ENCODE data around the gene PNPLA6. TPM values are rescaled to one million over a fixed set of nuclear protein-coding genes. Genes with fewer than 3 reads are reported as not detected.

The PNPLA6 gene
- total RNA-seq, 1 donor from 2014 or later = 82.0 TPM

DNA sequence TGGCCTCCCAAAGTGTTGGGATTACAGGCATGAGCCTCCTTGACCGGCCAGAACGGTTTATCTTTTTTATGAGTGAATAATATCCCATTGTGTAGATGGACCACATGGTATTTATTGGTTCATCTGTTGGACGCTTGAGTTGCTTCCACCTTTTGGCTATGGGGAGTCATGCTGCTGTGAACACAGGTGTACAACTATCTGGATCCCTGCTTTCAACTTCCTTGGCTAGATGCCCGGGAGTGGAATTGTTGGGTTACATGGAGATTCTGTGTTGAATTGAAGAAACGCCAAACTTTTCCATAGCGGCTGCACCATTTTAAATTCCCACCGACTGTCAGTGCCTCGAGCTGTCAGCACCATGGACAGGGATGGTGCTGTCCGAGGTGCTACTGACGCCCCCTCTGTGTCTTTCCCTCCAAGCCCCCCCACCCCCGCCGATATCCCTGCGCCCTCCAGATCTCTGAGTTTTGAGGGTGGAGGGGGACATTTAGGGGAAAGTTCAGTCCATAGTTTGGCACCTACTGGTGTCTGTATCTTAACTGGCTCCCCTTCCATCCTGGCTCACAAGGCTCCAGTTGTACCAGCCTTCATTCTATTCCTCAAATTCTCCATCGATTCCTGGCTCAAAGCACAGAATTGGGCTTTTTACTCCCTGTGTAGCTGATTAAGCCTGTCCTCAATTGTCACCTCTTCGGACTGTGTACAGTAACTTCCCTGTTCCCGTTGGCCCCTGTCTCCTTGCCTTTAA is 27.3 kb downstream of the PNPLA6 start:
- no peak overlapping the region for H3K27ac Mint-ChIP-seq (ENCODE audit: unreplicated experiment)
- H3K4me3 Mint-ChIP-seq (ENCODE audit: unreplicated experiment) = peak overlapping the region; percentile 8
- TF ChIP-seq, protein P1, sequence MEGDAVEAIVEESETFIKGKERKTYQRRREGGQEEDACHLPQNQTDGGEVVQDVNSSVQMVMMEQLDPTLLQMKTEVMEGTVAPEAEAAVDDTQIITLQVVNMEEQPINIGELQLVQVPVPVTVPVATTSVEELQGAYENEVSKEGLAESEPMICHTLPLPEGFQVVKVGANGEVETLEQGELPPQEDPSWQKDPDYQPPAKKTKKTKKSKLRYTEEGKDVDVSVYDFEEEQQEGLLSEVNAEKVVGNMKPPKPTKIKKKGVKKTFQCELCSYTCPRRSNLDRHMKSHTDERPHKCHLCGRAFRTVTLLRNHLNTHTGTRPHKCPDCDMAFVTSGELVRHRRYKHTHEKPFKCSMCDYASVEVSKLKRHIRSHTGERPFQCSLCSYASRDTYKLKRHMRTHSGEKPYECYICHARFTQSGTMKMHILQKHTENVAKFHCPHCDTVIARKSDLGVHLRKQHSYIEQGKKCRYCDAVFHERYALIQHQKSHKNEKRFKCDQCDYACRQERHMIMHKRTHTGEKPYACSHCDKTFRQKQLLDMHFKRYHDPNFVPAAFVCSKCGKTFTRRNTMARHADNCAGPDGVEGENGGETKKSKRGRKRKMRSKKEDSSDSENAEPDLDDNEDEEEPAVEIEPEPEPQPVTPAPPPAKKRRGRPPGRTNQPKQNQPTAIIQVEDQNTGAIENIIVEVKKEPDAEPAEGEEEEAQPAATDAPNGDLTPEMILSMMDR (IDR thresholded peaks at IDR 0.05; ENCODE audit: partially characterized antibody, unreplicated experiment) = no peak
- no peak for DNase-seq
- H3K27me3 Mint-ChIP-seq (ENCODE audit: unreplicated experiment) = no peaks in the 10 kb centered on the region
- peaks cover 2% of the 10 kb centered on the region for H3K9me3 Mint-ChIP-seq (ENCODE audit: unreplicated experiment)
- H3K36me3 Mint-ChIP-seq (ENCODE audit: unreplicated experiment) = peaks cover 8% of the 10 kb centered on the region
- no peaks in the 10 kb centered on the region for H3K4me1 Mint-ChIP-seq (ENCODE audit: low read depth, unreplicated experiment)

GRCh38 chr19:7564866-7565265 is 29.3 kb downstream of the PNPLA6 start:
- Mint-ChIP-seq H3K27ac (ENCODE audit: unreplicated experiment) (no peak overlapping the region), H3K9me3 (ENCODE audit: unreplicated experiment) (peaks cover 2% of the 10 kb centered on the region)

DNA sequence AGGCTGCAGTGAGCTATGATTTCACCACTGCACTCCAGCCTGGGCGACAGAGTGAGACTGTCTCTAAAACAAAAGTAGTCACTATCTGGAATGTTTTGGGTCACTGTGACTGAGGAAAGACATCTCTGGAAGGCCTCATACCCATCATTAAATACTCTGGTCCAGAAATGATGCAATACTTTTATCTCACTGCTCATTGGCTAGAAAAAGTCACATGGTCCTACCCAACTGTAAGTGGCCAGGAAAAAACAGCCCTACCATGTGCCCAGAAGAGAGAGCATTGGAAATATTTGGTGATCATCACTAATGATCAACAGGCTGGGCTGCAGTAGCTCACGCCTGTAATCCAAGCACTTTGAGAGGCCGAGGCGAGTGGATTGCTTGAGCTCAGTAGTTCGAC is 29.8 kb downstream of the PNPLA6 start:
- Mint-ChIP-seq H3K4me1 (ENCODE audit: low read depth, unreplicated experiment) (no peaks in the 10 kb centered on the region), H3K27me3 (ENCODE audit: unreplicated experiment) (peaks cover 2% of the 10 kb centered on the region), H3K36me3 (ENCODE audit: unreplicated experiment) (peaks cover 2% of the 10 kb centered on the region), H3K4me3 (ENCODE audit: unreplicated experiment) (no peak overlapping the region), H3K27ac (ENCODE audit: unreplicated experiment) (no peak overlapping the region), H3K9me3 (ENCODE audit: unreplicated experiment) (peaks cover 2% of the 10 kb centered on the region)
- TF ChIP-seq, protein P1 (IDR thresholded peaks at IDR 0.05; ENCODE audit: partially characterized antibody, unreplicated experiment) = no peak
- no peak for DNase-seq

More at GRCh38 chr19:7564866-7565265, 29.3 kb downstream of the PNPLA6 start:
- Mint-ChIP-seq H3K4me1 (ENCODE audit: low read depth, unreplicated experiment) (no peaks in the 10 kb centered on the region), H3K36me3 (ENCODE audit: unreplicated experiment) (peaks cover 6% of the 10 kb centered on the region), H3K4me3 (ENCODE audit: unreplicated experiment) (no peak overlapping the region), H3K27me3 (ENCODE audit: unreplicated experiment) (peaks cover 2% of the 10 kb centered on the region)
- TF ChIP-seq, protein P1 (IDR thresholded peaks at IDR 0.05; ENCODE audit: partially characterized antibody, unreplicated experiment) = no peak
- no peak for DNase-seq

DNA sequence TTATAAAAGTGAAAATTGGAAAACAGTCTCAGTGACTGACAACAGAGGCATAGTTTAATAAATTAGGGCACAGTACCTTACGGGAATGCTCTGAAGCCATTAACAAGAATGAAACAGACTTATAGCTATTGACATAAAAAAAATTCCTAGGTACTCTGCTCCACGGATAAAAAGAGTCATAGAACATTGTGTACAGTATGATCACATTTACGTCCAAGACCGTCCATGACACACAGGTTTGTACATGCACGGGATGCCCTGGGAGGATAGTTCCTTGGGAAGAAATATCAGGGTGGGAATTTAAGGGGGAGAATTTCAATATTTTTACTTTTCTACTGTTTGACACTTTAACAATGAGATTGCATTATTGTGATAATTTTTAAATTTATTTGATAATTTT is 35.2 kb downstream of the PNPLA6 start:
- no peak for DNase-seq
- H3K27ac Mint-ChIP-seq (ENCODE audit: unreplicated experiment) = no peak overlapping the region

More for the DNA sequence above, 35.2 kb downstream of the PNPLA6 start:
- Mint-ChIP-seq H3K9me3 (ENCODE audit: unreplicated experiment) (no peaks in the 10 kb centered on the region), H3K4me1 (ENCODE audit: low read depth, unreplicated experiment) (no peaks in the 10 kb centered on the region), H3K4me3 (ENCODE audit: unreplicated experiment) (no peak overlapping the region), H3K27me3 (ENCODE audit: unreplicated experiment) (peaks cover 5% of the 10 kb centered on the region), H3K36me3 (ENCODE audit: unreplicated experiment) (no peaks in the 10 kb centered on the region)
- TF ChIP-seq, protein P1 (IDR thresholded peaks at IDR 0.05; ENCODE audit: partially characterized antibody, unreplicated experiment) = no peak
